HL-60 (cell line): ENCODE results near the gene BMP6.

Experiments used
- DNase-seq, 2 experiments: peaks; one replicate each; pipeline ENCODE4 v3.0.0-alpha.2; 2010 to 2020; ENCODE audit warnings: low read depth in 1 of 2, low spot score in 1 of 2
- H3K27ac ChIP-seq: fragments of 250-450 bp; sonication (Bioruptor Pico); replicated peaks from 2 replicates; pipeline ENCODE4 v1.5.1; 2020; ENCODE audit warnings: mild to moderate bottlenecking, moderate library complexity
- H3K27me3 ChIP-seq: fragments of 250-450 bp; sonication (Bioruptor Pico); 2 replicates; pipeline ENCODE4 v1.5.1; 2021; ENCODE audit warnings: mild to moderate bottlenecking, moderate library complexity; ENCODE audit not compliant: insufficient read depth, poor library complexity, severe bottlenecking
- H3K4me3 ChIP-seq: replicated peaks from 2 replicates; pipeline ENCODE4 v1.5.1; 2011; ENCODE audit warnings: mild to moderate bottlenecking, control low read depth, low read length; ENCODE audit not compliant: insufficient read depth
- GABPA ChIP-seq: IDR thresholded peaks from 2 replicates; pipeline ENCODE4 v1.6.1; 2012; ENCODE audit warnings: low read depth
- POLR2AphosphoS5 ChIP-seq: IDR thresholded peaks from 2 replicates; pipeline ENCODE4 v1.6.1; 2012; ENCODE audit warnings: low read depth
- SPI1 ChIP-seq: IDR thresholded peaks from 2 replicates; pipeline ENCODE4 v1.6.1; 2012; ENCODE audit warnings: low read depth, mild to moderate bottlenecking, borderline replicate concordance
- TF ChIP-seq, protein P1 (sequence below): IDR thresholded peaks from one replicate; pipeline ENCODE4 v1.5.1; 2011; ENCODE audit warnings: low read length, control low read depth, inconsistent platforms; ENCODE audit not compliant: insufficient read depth
- TF ChIP-seq, protein P2 (sequence below): IDR thresholded peaks from 2 replicates; pipeline ENCODE4 v1.6.1; 2012; ENCODE audit warnings: low read depth; ENCODE audit not compliant: insufficient replicate concordance

Gene BMP6

GRCh38 chr6:7910654-7911344, 184.9 kb downstream of the BMP6 start, which contains the start of gene TXNDC5:
TXNDC5 (minus strand) TSS chr6:7910788; CDS start chr6:7910776, 12 bp downstream.
- DNase-seq = peak; percentile 49 to 65
- Histone ChIP-seq H3K27me3 (no peaks in the 10 kb centered on the region), H3K27ac (peak within 1 kb of the TSS; percentile 77), H3K4me3 (peak within 1 kb of the TSS; percentile 85)
- TF ChIP-seq GABPA = peak; percentile 44; the same call in 1 of the 2 replicates
- TF ChIP-seq, protein P1, sequence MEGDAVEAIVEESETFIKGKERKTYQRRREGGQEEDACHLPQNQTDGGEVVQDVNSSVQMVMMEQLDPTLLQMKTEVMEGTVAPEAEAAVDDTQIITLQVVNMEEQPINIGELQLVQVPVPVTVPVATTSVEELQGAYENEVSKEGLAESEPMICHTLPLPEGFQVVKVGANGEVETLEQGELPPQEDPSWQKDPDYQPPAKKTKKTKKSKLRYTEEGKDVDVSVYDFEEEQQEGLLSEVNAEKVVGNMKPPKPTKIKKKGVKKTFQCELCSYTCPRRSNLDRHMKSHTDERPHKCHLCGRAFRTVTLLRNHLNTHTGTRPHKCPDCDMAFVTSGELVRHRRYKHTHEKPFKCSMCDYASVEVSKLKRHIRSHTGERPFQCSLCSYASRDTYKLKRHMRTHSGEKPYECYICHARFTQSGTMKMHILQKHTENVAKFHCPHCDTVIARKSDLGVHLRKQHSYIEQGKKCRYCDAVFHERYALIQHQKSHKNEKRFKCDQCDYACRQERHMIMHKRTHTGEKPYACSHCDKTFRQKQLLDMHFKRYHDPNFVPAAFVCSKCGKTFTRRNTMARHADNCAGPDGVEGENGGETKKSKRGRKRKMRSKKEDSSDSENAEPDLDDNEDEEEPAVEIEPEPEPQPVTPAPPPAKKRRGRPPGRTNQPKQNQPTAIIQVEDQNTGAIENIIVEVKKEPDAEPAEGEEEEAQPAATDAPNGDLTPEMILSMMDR = no peak

GRCh38 chr6:7911345-7911725, 185.4 kb downstream of the BMP6 start:
- Histone ChIP-seq H3K27ac (no peak overlapping the region), H3K27me3 (no peaks in the 10 kb centered on the region)

DNA sequence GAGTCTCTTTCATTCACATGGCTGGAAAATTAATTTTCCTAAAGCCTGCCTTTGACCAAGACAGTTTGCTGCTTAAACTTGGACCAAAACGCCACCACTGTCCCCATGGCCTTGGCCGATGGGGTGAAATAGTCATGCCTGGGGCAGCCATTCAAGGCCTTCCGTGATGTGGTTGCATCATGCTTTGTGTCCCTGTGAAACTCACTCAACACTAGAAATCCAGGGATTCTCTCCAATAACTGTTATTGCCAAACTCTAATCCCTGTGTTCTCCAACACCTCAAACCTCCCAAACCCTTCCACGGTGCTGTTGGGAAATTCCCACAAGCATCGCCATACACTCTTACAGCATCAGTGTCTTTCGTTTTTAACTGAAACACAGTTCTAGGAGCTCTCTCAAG, 186.1 kb downstream of the BMP6 start:
- TF ChIP-seq POLR2AphosphoS5 (no peak), SPI1 (no peak), GABPA (no peak)
- TF ChIP-seq, protein P1 = no peak
- TF ChIP-seq, protein P2, sequence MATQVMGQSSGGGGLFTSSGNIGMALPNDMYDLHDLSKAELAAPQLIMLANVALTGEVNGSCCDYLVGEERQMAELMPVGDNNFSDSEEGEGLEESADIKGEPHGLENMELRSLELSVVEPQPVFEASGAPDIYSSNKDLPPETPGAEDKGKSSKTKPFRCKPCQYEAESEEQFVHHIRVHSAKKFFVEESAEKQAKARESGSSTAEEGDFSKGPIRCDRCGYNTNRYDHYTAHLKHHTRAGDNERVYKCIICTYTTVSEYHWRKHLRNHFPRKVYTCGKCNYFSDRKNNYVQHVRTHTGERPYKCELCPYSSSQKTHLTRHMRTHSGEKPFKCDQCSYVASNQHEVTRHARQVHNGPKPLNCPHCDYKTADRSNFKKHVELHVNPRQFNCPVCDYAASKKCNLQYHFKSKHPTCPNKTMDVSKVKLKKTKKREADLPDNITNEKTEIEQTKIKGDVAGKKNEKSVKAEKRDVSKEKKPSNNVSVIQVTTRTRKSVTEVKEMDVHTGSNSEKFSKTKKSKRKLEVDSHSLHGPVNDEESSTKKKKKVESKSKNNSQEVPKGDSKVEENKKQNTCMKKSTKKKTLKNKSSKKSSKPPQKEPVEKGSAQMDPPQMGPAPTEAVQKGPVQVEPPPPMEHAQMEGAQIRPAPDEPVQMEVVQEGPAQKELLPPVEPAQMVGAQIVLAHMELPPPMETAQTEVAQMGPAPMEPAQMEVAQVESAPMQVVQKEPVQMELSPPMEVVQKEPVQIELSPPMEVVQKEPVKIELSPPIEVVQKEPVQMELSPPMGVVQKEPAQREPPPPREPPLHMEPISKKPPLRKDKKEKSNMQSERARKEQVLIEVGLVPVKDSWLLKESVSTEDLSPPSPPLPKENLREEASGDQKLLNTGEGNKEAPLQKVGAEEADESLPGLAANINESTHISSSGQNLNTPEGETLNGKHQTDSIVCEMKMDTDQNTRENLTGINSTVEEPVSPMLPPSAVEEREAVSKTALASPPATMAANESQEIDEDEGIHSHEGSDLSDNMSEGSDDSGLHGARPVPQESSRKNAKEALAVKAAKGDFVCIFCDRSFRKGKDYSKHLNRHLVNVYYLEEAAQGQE = no peak
- Histone ChIP-seq H3K4me3 (no peak overlapping the region), H3K27me3 (no peaks in the 10 kb centered on the region), H3K27ac (no peak overlapping the region)
- DNase-seq = no peak

More at GRCh38 chr6:7911345-7911725, 185.4 kb downstream of the BMP6 start:
- TF ChIP-seq GABPA = no peak
- no peak for TF ChIP-seq SPI1
- TF ChIP-seq, protein P1 = no peak
- TF ChIP-seq, protein P2 = no peak
- TF ChIP-seq POLR2AphosphoS5 = no peak
- no peak overlapping the region; the same call in 1 of the 2 replicates for H3K4me3 ChIP-seq
- DNase-seq = no peak
